ENCODE data around the gene AUTS2.

AUTS2 gene

GRCh38 chr7:69823151-69823744 lies 225.0 kb downstream of the AUTS2 start (continued):
- TF ChIP-seq ZNF692 (tag by site-specific recombination; IDR thresholded peaks at IDR 0.05) (no peak), ZNF24 (tag by site-specific recombination; IDR thresholded peaks at IDR 0.05) (no peak), FEZF1 (tag by site-specific recombination; IDR thresholded peaks at IDR 0.05) (peak; percentile 80), ZNF513 (tag by site-specific recombination; IDR thresholded peaks at IDR 0.05) (no peak), ZNF791 (tag by site-specific recombination; IDR thresholded peaks at IDR 0.05) (no peak), ZNF335 (tag by site-specific recombination; conservative IDR thresholded peaks at IDR 0.05) (no peak), ZEB2 (tag by site-specific recombination; IDR thresholded peaks at IDR 0.05) (no peak), ZFP69B (tag by site-specific recombination; IDR thresholded peaks at IDR 0.05) (no peak), ZNF623 (tag by site-specific recombination; IDR thresholded peaks at IDR 0.05) (no peak), OSR2 (tag by site-specific recombination; IDR thresholded peaks at IDR 0.05) (peak; percentile 96), WT1 (tag by site-specific recombination; IDR thresholded peaks at IDR 0.05) (0 out of 2 replicates have a peak, but pooled peaks have one; percentile 51), ZNF792 (tag by site-specific recombination; IDR thresholded peaks at IDR 0.05) (no peak), ZNF221 (tag by site-specific recombination; IDR thresholded peaks at IDR 0.05; ENCODE audit: borderline replicate concordance) (no peak), ZNF202 (tag by site-specific recombination; IDR thresholded peaks at IDR 0.05; ENCODE audit: borderline replicate concordance) (no peak), SP3 (tag by site-specific recombination; IDR thresholded peaks at IDR 0.05) (no peak), YY1 (tag by site-specific recombination; IDR thresholded peaks at IDR 0.05) (0 out of 2 replicates have a peak, but pooled peaks have one; percentile 8), ZNF350 (tag by site-specific recombination; IDR thresholded peaks at IDR 0.05) (no peak), KLF7 (tag by site-specific recombination; IDR thresholded peaks at IDR 0.05; ENCODE audit: borderline replicate concordance) (no peak), ZBTB11 (tag by site-specific recombination; conservative IDR thresholded peaks at IDR 0.05; ENCODE audit: low read depth) (no peak), BCL11A (tag by site-specific recombination; IDR thresholded peaks at IDR 0.05; ENCODE audit: low read depth) (no peak), ZNF561 (tag by site-specific recombination; IDR thresholded peaks at IDR 0.05; ENCODE audit: borderline replicate concordance) (no peak), ZNF175 (tag by site-specific recombination; IDR thresholded peaks at IDR 0.05) (no peak), MZF1 (tag by site-specific recombination; IDR thresholded peaks at IDR 0.05; ENCODE audit: borderline replicate concordance) (peak; percentile 88; the same call in 1 of the 2 replicates), ZSCAN30 (tag by site-specific recombination; IDR thresholded peaks at IDR 0.05) (0 out of 2 replicates have a peak, but pooled peaks have one; percentile 39), ZNF549 (tag by site-specific recombination; IDR thresholded peaks at IDR 0.05) (no peak), ZBTB10 (tag by site-specific recombination; IDR thresholded peaks at IDR 0.05) (no peak), ZFP3 (tag by site-specific recombination; IDR thresholded peaks at IDR 0.05; ENCODE audit: low read depth) (no peak), ZNF48 (tag by site-specific recombination; IDR thresholded peaks at IDR 0.05) (no peak)
- TF ChIP-seq, protein P1, sequence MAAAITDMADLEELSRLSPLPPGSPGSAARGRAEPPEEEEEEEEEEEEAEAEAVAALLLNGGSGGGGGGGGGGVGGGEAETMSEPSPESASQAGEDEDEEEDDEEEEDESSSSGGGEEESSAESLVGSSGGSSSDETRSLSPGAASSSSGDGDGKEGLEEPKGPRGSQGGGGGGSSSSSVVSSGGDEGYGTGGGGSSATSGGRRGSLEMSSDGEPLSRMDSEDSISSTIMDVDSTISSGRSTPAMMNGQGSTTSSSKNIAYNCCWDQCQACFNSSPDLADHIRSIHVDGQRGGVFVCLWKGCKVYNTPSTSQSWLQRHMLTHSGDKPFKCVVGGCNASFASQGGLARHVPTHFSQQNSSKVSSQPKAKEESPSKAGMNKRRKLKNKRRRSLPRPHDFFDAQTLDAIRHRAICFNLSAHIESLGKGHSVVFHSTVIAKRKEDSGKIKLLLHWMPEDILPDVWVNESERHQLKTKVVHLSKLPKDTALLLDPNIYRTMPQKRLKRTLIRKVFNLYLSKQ (tag by site-specific recombination; IDR thresholded peaks at IDR 0.05; ENCODE audit: borderline replicate concordance) = no peak
